GM21619 (cell line): ENCODE measurements around the gene SLC45A2.
"Not testable (repeated sequence)": the region's sequence is repeated elsewhere in the genome, so short reads cannot be mapped to it uniquely, and the experiment has no call there.

ENCODE experiments used
- ATAC-seq: cut with Tn5 transposase; IDR thresholded peaks from one replicate; pipeline ENCODE4 v1.9.1; 2021; ENCODE audit not compliant: unreplicated experiment

The SLC45A2 gene

GRCh38 chr5:33984671-33985124 is at the start of gene SLC45A2:
SLC45A2 (minus strand) TSS chr5:33984693; CDS start chr5:33984583, 110 bp downstream.
- ATAC-seq, result no peak

GRCh38 chr5:34031966-34032365 is 47.5 kb upstream of the SLC45A2 start:
- ATAC-seq, result no peak

- ATAC-seq, result no peak
These were observed 46.6 kb upstream of the SLC45A2 start for GRCh38 chr5:34031117-34031516.

GRCh38 chr5:34030585-34030984 is 46.1 kb upstream of the SLC45A2 start:
- ATAC-seq, result not testable (repeated sequence)

- ATAC-seq, result no peak
These were observed 45.6 kb upstream of the SLC45A2 start for GRCh38 chr5:34030048-34030447.

- no peak for ATAC-seq
These were observed 43.9 kb upstream of the SLC45A2 start for GRCh38 chr5:34028349-34028748.

GRCh38 chr5:34026089-34026761 is 41.7 kb upstream of the SLC45A2 start:
- ATAC-seq, result no peak

GRCh38 chr5:34022121-34022705 is 37.7 kb upstream of the SLC45A2 start:
- ATAC-seq, result peak; percentile 91

GRCh38 chr5:34021334-34021733 is 36.8 kb upstream of the SLC45A2 start:
- ATAC-seq, result no peak

GRCh38 chr5:34020726-34021125 is 36.2 kb upstream of the SLC45A2 start:
- ATAC-seq, result no peak

GRCh38 chr5:34017254-34017653 is 32.8 kb upstream of the SLC45A2 start:
- ATAC-seq, result no peak

GRCh38 chr5:34016750-34017149 is 32.3 kb upstream of the SLC45A2 start:
- ATAC-seq, result no peak

GRCh38 chr5:34016222-34016621 is 31.7 kb upstream of the SLC45A2 start:
- ATAC-seq, result no peak

GRCh38 chr5:34015120-34015822 is 30.8 kb upstream of the SLC45A2 start:
- ATAC-seq, result no peak

GRCh38 chr5:34014626-34015025 is 30.1 kb upstream of the SLC45A2 start:
- ATAC-seq, result no peak

- ATAC-seq, result no peak
These were observed 29.1 kb upstream of the SLC45A2 start for GRCh38 chr5:34013547-34013946.

GRCh38 chr5:34012791-34013190 is 28.3 kb upstream of the SLC45A2 start:
- ATAC-seq, result no peak

- ATAC-seq, result no peak
These were observed 27.0 kb upstream of the SLC45A2 start for GRCh38 chr5:34011536-34011935.

- not testable (repeated sequence) for ATAC-seq
These were observed 25.7 kb upstream of the SLC45A2 start for GRCh38 chr5:34010146-34010545.

- no peak for ATAC-seq
These were observed 25.1 kb upstream of the SLC45A2 start for GRCh38 chr5:34009610-34010009.

- ATAC-seq, result no peak
These were observed 24.3 kb upstream of the SLC45A2 start for GRCh38 chr5:34008802-34009201.
